ENCODE data around the gene MYPN.

The MYPN gene

GRCh38 chr10:68137171-68137570 is 27.9 kb downstream of the MYPN start:
- no peak for TF ChIP-seq CTCF (IDR thresholded peaks at IDR 0.05; ENCODE audit: low read length)
- TF ChIP-seq EZH2 (IDR thresholded peaks at IDR 0.05; ENCODE audit: borderline replicate concordance, low read length) = no peak
- Histone ChIP-seq H3K27me3 (ENCODE audit: insufficient read depth, low read length) (no peaks in the 10 kb centered on the region), H3K9ac (ENCODE audit: low read length) (no peak overlapping the region), H3K9me2 (ENCODE audit: low read depth, low read length) (no peaks in the 10 kb centered on the region), H3K4me2 (ENCODE audit: low read length) (no peak overlapping the region), H3F3A (ENCODE audit: insufficient read depth, low read length) (no peaks in the 10 kb centered on the region), H3K79me2 (ENCODE audit: insufficient read depth, low read length) (no peaks in the 10 kb centered on the region), H3K27ac (ENCODE audit: low read depth, low read length, poor library complexity, severe bottlenecking) (no peak overlapping the region), H3K9me3 (ENCODE audit: low read length) (no peaks in the 10 kb centered on the region), H3K36me3 (ENCODE audit: insufficient read depth, low read length) (no peaks in the 10 kb centered on the region), H3K4me1 (ENCODE audit: insufficient read depth, low read length, severe bottlenecking) (no peaks in the 10 kb centered on the region), H4K20me1 (ENCODE audit: insufficient read depth, low read length) (no peaks in the 10 kb centered on the region), H3K4me3 (ENCODE audit: low read depth, low read length, poor library complexity, severe bottlenecking) (no peak overlapping the region), H2AFZ (ENCODE audit: low read length) (no peak overlapping the region)

- no peaks in the 10 kb centered on the region for H3K9me2 ChIP-seq (ENCODE audit: low read depth, low read length)
- H3F3A ChIP-seq (ENCODE audit: insufficient read depth, low read length) = no peaks in the 10 kb centered on the region
- no peaks in the 10 kb centered on the region for H4K20me1 ChIP-seq (ENCODE audit: insufficient read depth, low read length)
- H3K27me3 ChIP-seq (ENCODE audit: insufficient read depth, low read length) = no peaks in the 10 kb centered on the region
- no peaks in the 10 kb centered on the region for H3K4me1 ChIP-seq (ENCODE audit: insufficient read depth, low read length, severe bottlenecking)
- no peak overlapping the region for H3K4me2 ChIP-seq (ENCODE audit: low read length)
- no peak overlapping the region for H3K27ac ChIP-seq (ENCODE audit: low read depth, low read length, poor library complexity, severe bottlenecking)
- no peak overlapping the region for H3K4me3 ChIP-seq (ENCODE audit: low read depth, low read length, poor library complexity, severe bottlenecking)
- H3K9me3 ChIP-seq (ENCODE audit: low read length) = no peaks in the 10 kb centered on the region
- no peak overlapping the region for H2AFZ ChIP-seq (ENCODE audit: low read length)
- no peaks in the 10 kb centered on the region for H3K79me2 ChIP-seq (ENCODE audit: insufficient read depth, low read length)
- no peaks in the 10 kb centered on the region for H3K36me3 ChIP-seq (ENCODE audit: insufficient read depth, low read length)
- no peak overlapping the region for H3K9ac ChIP-seq (ENCODE audit: low read length)
- TF ChIP-seq CTCF (IDR thresholded peaks at IDR 0.05; ENCODE audit: low read length) = no peak
- TF ChIP-seq EZH2 (IDR thresholded peaks at IDR 0.05; ENCODE audit: borderline replicate concordance, low read length) = no peak
Observed at GRCh38 chr10:68138526-68138925, 29.2 kb downstream of the MYPN start.

GRCh38 chr10:68139448-68140272 is 30.4 kb downstream of the MYPN start:
- Histone ChIP-seq H3K4me1 (ENCODE audit: insufficient read depth, low read length, severe bottlenecking) (no peaks in the 10 kb centered on the region), H3K9ac (ENCODE audit: low read length) (no peak overlapping the region)

More at GRCh38 chr10:68139448-68140272, 30.4 kb downstream of the MYPN start:
- H3K4me2 ChIP-seq (ENCODE audit: low read length) = no peak overlapping the region
- H3F3A ChIP-seq (ENCODE audit: insufficient read depth, low read length) = no peaks in the 10 kb centered on the region
- no peaks in the 10 kb centered on the region for H3K36me3 ChIP-seq (ENCODE audit: insufficient read depth, low read length)
- H3K9me2 ChIP-seq (ENCODE audit: low read depth, low read length) = no peaks in the 10 kb centered on the region
- H3K9me3 ChIP-seq (ENCODE audit: low read length) = no peaks in the 10 kb centered on the region
- H3K79me2 ChIP-seq (ENCODE audit: insufficient read depth, low read length) = no peaks in the 10 kb centered on the region
- no peak overlapping the region for H2AFZ ChIP-seq (ENCODE audit: low read length)
- H4K20me1 ChIP-seq (ENCODE audit: insufficient read depth, low read length) = no peaks in the 10 kb centered on the region
- no peak overlapping the region for H3K4me3 ChIP-seq (ENCODE audit: low read depth, low read length, poor library complexity, severe bottlenecking)
- no peak for TF ChIP-seq EZH2 (IDR thresholded peaks at IDR 0.05; ENCODE audit: borderline replicate concordance, low read length)
- TF ChIP-seq CTCF (IDR thresholded peaks at IDR 0.05; ENCODE audit: low read length) = no peak
- H3K27ac ChIP-seq (ENCODE audit: low read depth, low read length, poor library complexity, severe bottlenecking) = no peak overlapping the region
- no peaks in the 10 kb centered on the region for H3K27me3 ChIP-seq (ENCODE audit: insufficient read depth, low read length)

Data from OCI-LY1 (cell line).